Skeletal muscle tissue (tissue), 4 donors: Measurements from ENCODE around the gene TPRG1. TPM values are rescaled to one million over a fixed set of nuclear protein-coding genes. Genes with fewer than 3 reads are reported as not detected.

Experiments
- H3K27ac ChIP-seq: one replicate; pipeline ENCODE4 v1.7.0; 2013; ENCODE audit warnings: mild to moderate bottlenecking, low read depth, low read length, inconsistent platforms
- H3K27me3 ChIP-seq, 3 donors: one replicate each; pipeline ENCODE4 v1.7.0; 2013; ENCODE audit warnings: low read length in 3 of 3; ENCODE audit not compliant: control insufficient read depth in 3 of 3, insufficient read depth in 3 of 3
- H3K36me3 ChIP-seq, 3 donors: one replicate each; pipeline ENCODE4 v1.7.0; 2013; ENCODE audit warnings: low read length in 3 of 3; ENCODE audit not compliant: control insufficient read depth in 3 of 3, insufficient read depth in 3 of 3
- H3K4me1 ChIP-seq, 3 donors: one replicate each; pipeline ENCODE4 v1.7.0; 2013; ENCODE audit warnings: low read length in 3 of 3, mild to moderate bottlenecking in 3 of 3; ENCODE audit not compliant: control insufficient read depth in 3 of 3, insufficient read depth in 3 of 3
- H3K4me3 ChIP-seq, 3 donors: one replicate each; pipeline ENCODE4 v1.7.0; 2013; ENCODE audit warnings: low read length in 3 of 3
- H3K9ac ChIP-seq, 3 donors: one replicate each; pipeline ENCODE4 v1.7.0; 2013; ENCODE audit warnings: low read length in 3 of 3, mild to moderate bottlenecking in 3 of 3, moderate library complexity in 2 of 3, low read depth in 1 of 3
- H3K9me3 ChIP-seq, 3 donors: one replicate each; pipeline ENCODE4 v1.7.0; 2013; ENCODE audit warnings: low read length in 3 of 3; ENCODE audit not compliant: control insufficient read depth in 3 of 3
- total RNA-seq: library from RNA; depleted of rRNA; stranded (reverse); fragments of >200 nt; gene quantifications from one replicate; pipeline ENCODE4 v1.2.3, GENCODE V29; 2014
- donor health status: Osteomylitis.

The TPRG1 gene
- total RNA-seq, 1 donor from 2014 or later, result 6.8 TPM

- Histone ChIP-seq H3K9ac (no peak overlapping the region), H3K27me3 (no peaks in the 10 kb centered on the region), H3K4me3 (no peak overlapping the region), H3K9me3 (no peaks in the 10 kb centered on the region), H3K36me3 (peaks cover 0 to 5% (median 0%) of the 10 kb centered on the region in 3 donors), H3K27ac (no peak overlapping the region), H3K4me1 (no peaks in the 10 kb centered on the region)
These were observed 42.9 kb downstream of the TPRG1 start for GRCh38 chr3:189214651-189215050.

GRCh38 chr3:189222927-189223636 lies 51.3 kb downstream of the TPRG1 start:
- no peaks in the 10 kb centered on the region for H3K9me3 ChIP-seq
- no peaks in the 10 kb centered on the region for H3K36me3 ChIP-seq
- H3K4me1 ChIP-seq, result no peaks in the 10 kb centered on the region
- H3K27ac ChIP-seq, result no peak overlapping the region
- no peak overlapping the region for H3K4me3 ChIP-seq
- no peaks in the 10 kb centered on the region for H3K27me3 ChIP-seq
- H3K9ac ChIP-seq, result no peak overlapping the region

- Histone ChIP-seq H3K4me3 (no peak overlapping the region), H3K9ac (no peak overlapping the region), H3K9me3 (no peaks in the 10 kb centered on the region), H3K4me1 (no peaks in the 10 kb centered on the region), H3K27ac (no peak overlapping the region), H3K27me3 (no peaks in the 10 kb centered on the region), H3K36me3 (no peaks in the 10 kb centered on the region)
These were observed 53.7 kb downstream of the TPRG1 start for GRCh38 chr3:189225431-189225830.

- Histone ChIP-seq H3K27me3 (no peaks in the 10 kb centered on the region), H3K4me3 (no peak overlapping the region), H3K4me1 (no peaks in the 10 kb centered on the region), H3K9ac (no peak overlapping the region), H3K9me3 (no peaks in the 10 kb centered on the region), H3K36me3 (no peaks in the 10 kb centered on the region), H3K27ac (no peak overlapping the region)
These were observed 55.5 kb downstream of the TPRG1 start for GRCh38 chr3:189227249-189227648.

- Histone ChIP-seq H3K27me3 (no peaks in the 10 kb centered on the region), H3K4me3 (no peak overlapping the region), H3K9me3 (no peaks in the 10 kb centered on the region), H3K9ac (no peak overlapping the region), H3K27ac (no peak overlapping the region), H3K4me1 (no peaks in the 10 kb centered on the region), H3K36me3 (no peaks in the 10 kb centered on the region)
These were observed 57.5 kb downstream of the TPRG1 start for GRCh38 chr3:189229196-189229828.

- Histone ChIP-seq H3K4me3 (no peak overlapping the region), H3K9me3 (no peaks in the 10 kb centered on the region), H3K27ac (no peak overlapping the region), H3K27me3 (no peaks in the 10 kb centered on the region), H3K36me3 (no peaks in the 10 kb centered on the region), H3K9ac (no peak overlapping the region), H3K4me1 (no peaks in the 10 kb centered on the region)
These were observed 61.0 kb downstream of the TPRG1 start for GRCh38 chr3:189232790-189233189.

- H3K9ac ChIP-seq, result no peak overlapping the region
- no peaks in the 10 kb centered on the region for H3K27me3 ChIP-seq
- no peak overlapping the region for H3K27ac ChIP-seq
- H3K9me3 ChIP-seq, result no peaks in the 10 kb centered on the region
- no peaks in the 10 kb centered on the region for H3K36me3 ChIP-seq
- no peak overlapping the region for H3K4me3 ChIP-seq
- H3K4me1 ChIP-seq, result no peaks in the 10 kb centered on the region
These were observed 61.6 kb downstream of the TPRG1 start for GRCh38 chr3:189233225-189233858.

- H3K27me3 ChIP-seq, result no peaks in the 10 kb centered on the region
- no peak overlapping the region for H3K9ac ChIP-seq
- H3K36me3 ChIP-seq, result no peaks in the 10 kb centered on the region
These were observed 63.4 kb downstream of the TPRG1 start for GRCh38 chr3:189235214-189235613.

GRCh38 chr3:189236352-189236751 lies 64.6 kb downstream of the TPRG1 start:
- H3K4me3 ChIP-seq, result no peak overlapping the region

More at GRCh38 chr3:189235214-189235613, 63.4 kb downstream of the TPRG1 start:
- H3K4me1 ChIP-seq, result no peaks in the 10 kb centered on the region
- H3K27ac ChIP-seq, result no peak overlapping the region
- no peak overlapping the region for H3K4me3 ChIP-seq
- no peaks in the 10 kb centered on the region for H3K9me3 ChIP-seq

GRCh38 chr3:189237526-189237925 lies 65.8 kb downstream of the TPRG1 start:
- no peaks in the 10 kb centered on the region for H3K36me3 ChIP-seq
- H3K27ac ChIP-seq, result no peak overlapping the region
- no peaks in the 10 kb centered on the region for H3K9me3 ChIP-seq
- no peaks in the 10 kb centered on the region for H3K27me3 ChIP-seq
- H3K9ac ChIP-seq, result no peak overlapping the region
- H3K4me1 ChIP-seq, result no peaks in the 10 kb centered on the region
- no peak overlapping the region for H3K4me3 ChIP-seq

More at GRCh38 chr3:189236352-189236751, 64.6 kb downstream of the TPRG1 start:
- H3K9me3 ChIP-seq, result no peaks in the 10 kb centered on the region
- no peak overlapping the region for H3K27ac ChIP-seq
- H3K9ac ChIP-seq, result no peak overlapping the region
- H3K36me3 ChIP-seq, result no peaks in the 10 kb centered on the region
- H3K4me1 ChIP-seq, result no peaks in the 10 kb centered on the region
- H3K27me3 ChIP-seq, result no peaks in the 10 kb centered on the region
